HepG2 (cell line): ENCODE measurements around the gene SLCO4A1. TPM values are rescaled to one million over a fixed set of nuclear protein-coding genes. Genes with fewer than 3 reads are reported as not detected.
A peak's percentile ranks its signal among the peaks of the same experiment; 100 is the strongest.

Experiments
- CBFB ChIP-seq: sonication (generic); formaldehyde crosslinking; IDR thresholded peaks from 2 replicates; pipeline ENCODE4 v1.4.0; 2020; ENCODE audit warnings: missing genetic modification reagents
- HMGXB3 ChIP-seq: sonication (generic); formaldehyde crosslinking; IDR thresholded peaks from 2 replicates; pipeline ENCODE4 v1.4.0; 2020; ENCODE audit warnings: missing genetic modification reagents, borderline replicate concordance
- PHF5A ChIP-seq: IDR thresholded peaks from one replicate; pipeline ENCODE4 v1.6.1; 2018; ENCODE audit warnings: low read depth, missing genetic modification reagents; ENCODE audit not compliant: unreplicated experiment
- RFX5 ChIP-seq: IDR thresholded peaks from 2 replicates; pipeline ENCODE4 v1.6.1; 2011; ENCODE audit warnings: low read depth, low read length, improper control_type of control experiment
- RXRB ChIP-seq: IDR thresholded peaks from 2 replicates; pipeline ENCODE4 v1.6.1; 2016; ENCODE audit warnings: borderline replicate concordance, missing genetic modification reagents, missing compliant biosample characterization
- ZBTB7A ChIP-seq: sonication (generic); formaldehyde crosslinking; IDR thresholded peaks from 2 replicates; pipeline ENCODE4 v1.8.0; 2022; ENCODE audit warnings: mild to moderate bottlenecking, missing genetic modification reagents
- ZNF350 ChIP-seq: sonication (generic); formaldehyde crosslinking; IDR thresholded peaks from 2 replicates; pipeline ENCODE4 v1.4.0; 2020; ENCODE audit warnings: mild to moderate bottlenecking, low read depth, missing genetic modification reagents, borderline replicate concordance
- ZNF44 ChIP-seq: sonication (generic); formaldehyde crosslinking; IDR thresholded peaks from 2 replicates; pipeline ENCODE4 v1.5.1; 2020; ENCODE audit warnings: mild to moderate bottlenecking, missing genetic modification reagents
- ZNF720 ChIP-seq: sonication (generic); formaldehyde crosslinking; IDR thresholded peaks from 2 replicates; pipeline ENCODE4 v1.4.0; 2020; ENCODE audit warnings: missing genetic modification reagents
- ZNF737 ChIP-seq: sonication (generic); formaldehyde crosslinking; IDR thresholded peaks from 2 replicates; pipeline ENCODE4 v1.5.0; 2020; ENCODE audit warnings: missing genetic modification reagents, mild to moderate bottlenecking, borderline replicate concordance
- ZNF788 ChIP-seq: sonication (generic); formaldehyde crosslinking; IDR thresholded peaks from 2 replicates; pipeline ENCODE4 v1.5.0; 2020; ENCODE audit warnings: mild to moderate bottlenecking, missing genetic modification reagents, borderline replicate concordance
- polyA plus RNA-seq, 8 experiments: library from polyadenylated mRNA; depleted of rRNA in 3 of 8; stranded (reverse) in 7 of 8; unstranded in 1 of 8; fragments of >200 nt; fragmentation: Illumina TruSeq in 4 of 8; extraction: Trizol in 4 of 8; gene quantifications; 2 replicates each; pipeline versions ENCODE4 v1.2.1 to v1.2.3, GENCODE V29; 2011 to 2016; ENCODE audit warnings: low read depth in 4 of 8, missing spikeins in 1 of 8, mixed read lengths in 1 of 8; ENCODE audit not compliant: insufficient read depth in 1 of 8
- total RNA-seq, 5 experiments: library from RNA; depleted of rRNA; stranded (reverse); fragments of >200 nt; fragmentation: Illumina TruSeq; extraction: Trizol; gene quantifications; 2 replicates each; pipeline ENCODE4 v1.2.3, GENCODE V29; 2016; ENCODE audit warnings: low read depth in 1 of 5
- TF ChIP-seq, protein P1 (sequence below): IDR thresholded peaks from 2 replicates; pipeline ENCODE4 v1.6.1; 2016; ENCODE audit warnings: missing compliant biosample characterization, missing genetic modification reagents, borderline replicate concordance
- TF ChIP-seq, protein P2 (sequence below): sonication (generic); formaldehyde crosslinking; IDR thresholded peaks from 2 replicates; pipeline ENCODE4 v1.4.0; 2020; ENCODE audit warnings: mild to moderate bottlenecking, low read depth, missing genetic modification reagents
- TF ChIP-seq, protein P3 (sequence below): IDR thresholded peaks from 2 replicates; pipeline ENCODE4 v1.6.1; 2012; ENCODE audit warnings: inconsistent platforms
- TF ChIP-seq, protein P4 (sequence below): sonication (generic); formaldehyde crosslinking; IDR thresholded peaks from 2 replicates; pipeline ENCODE4 v1.4.0; 2020; ENCODE audit warnings: missing genetic modification reagents; ENCODE audit errors: not compliant biosample characterization
- TF ChIP-seq, protein P5 (sequence below): IDR thresholded peaks from 2 replicates; pipeline ENCODE4 v1.6.1; 2016; ENCODE audit warnings: missing compliant biosample characterization, missing genetic modification reagents, borderline replicate concordance

Gene SLCO4A1
- total and polyA plus RNA-seq, 2 of the 13 experiments (the other 11 are each of a cell fraction or from before 2014, with no cell fraction given) = 55.5 to 112 TPM

DNA sequence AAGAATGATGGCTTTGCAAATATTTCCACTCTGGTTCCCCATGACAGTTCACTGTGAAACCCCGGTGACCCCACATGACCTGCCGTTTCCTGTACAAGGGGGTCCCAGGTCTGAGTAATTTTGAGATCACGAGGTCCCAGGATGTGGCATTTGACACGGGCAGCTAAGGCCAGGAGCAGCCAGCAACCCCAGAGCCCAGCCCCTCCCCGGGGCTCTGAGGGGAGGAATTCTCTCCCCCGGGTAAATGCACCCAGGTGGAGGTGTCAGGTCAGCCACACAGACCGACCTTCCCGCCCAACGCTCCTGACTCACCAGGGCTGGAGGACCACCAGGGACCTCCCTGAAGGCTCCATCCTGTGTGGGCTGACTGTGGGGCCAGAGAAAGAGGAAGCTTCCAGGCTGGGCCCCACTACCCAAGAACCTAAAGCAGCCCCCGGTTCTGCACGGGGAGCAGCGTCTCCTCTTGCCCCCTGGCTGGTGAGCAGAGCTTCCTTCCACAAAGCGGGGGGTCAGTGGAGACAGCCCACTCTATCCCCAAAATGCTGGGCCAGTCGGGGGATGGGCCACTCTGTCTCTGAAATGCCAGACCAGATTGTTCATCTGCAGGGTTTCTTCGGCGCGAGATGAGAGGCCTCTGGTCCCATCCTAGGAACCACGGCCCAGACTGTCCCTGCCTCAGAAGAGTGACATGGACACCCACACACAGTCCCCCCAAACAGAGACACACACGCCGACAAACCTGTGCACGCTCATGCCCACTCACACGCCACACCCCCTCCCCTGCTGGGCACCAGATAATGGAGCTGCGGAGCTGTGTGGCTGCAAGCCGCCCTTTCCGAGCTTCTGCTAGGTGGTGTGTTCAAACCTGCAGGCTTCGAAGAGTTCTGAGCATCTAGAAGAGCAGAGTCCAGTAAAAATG is 23.4 kb upstream of the SLCO4A1 start (continued):
- TF ChIP-seq, protein P1, sequence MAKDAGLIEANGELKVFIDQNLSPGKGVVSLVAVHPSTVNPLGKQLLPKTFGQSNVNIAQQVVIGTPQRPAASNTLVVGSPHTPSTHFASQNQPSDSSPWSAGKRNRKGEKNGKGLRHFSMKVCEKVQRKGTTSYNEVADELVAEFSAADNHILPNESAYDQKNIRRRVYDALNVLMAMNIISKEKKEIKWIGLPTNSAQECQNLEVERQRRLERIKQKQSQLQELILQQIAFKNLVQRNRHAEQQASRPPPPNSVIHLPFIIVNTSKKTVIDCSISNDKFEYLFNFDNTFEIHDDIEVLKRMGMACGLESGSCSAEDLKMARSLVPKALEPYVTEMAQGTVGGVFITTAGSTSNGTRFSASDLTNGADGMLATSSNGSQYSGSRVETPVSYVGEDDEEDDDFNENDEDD = no peak
- TF ChIP-seq ZNF788 (no peak; the same call in 1 of the 2 replicates), ZNF44 (CRISPR knock-in tag) (no peak), ZBTB7A (CRISPR knock-in tag) (no peak), ZNF737 (CRISPR knock-in tag) (0 out of 2 replicates have a peak, but pooled peaks have one; percentile 41), RXRB (CRISPR knock-in tag) (peak; percentile 43; the same call in 1 of the 2 replicates), CBFB (CRISPR knock-in tag) (0 out of 2 replicates have a peak, but pooled peaks have one; percentile 13), RFX5 (no peak), ZNF350 (CRISPR knock-in tag) (0 out of 2 replicates have a peak, but pooled peaks have one; percentile 5), PHF5A (no peak), ZNF720 (CRISPR knock-in tag) (no peak), HMGXB3 (CRISPR knock-in tag) (no peak)
- TF ChIP-seq, protein P2, sequence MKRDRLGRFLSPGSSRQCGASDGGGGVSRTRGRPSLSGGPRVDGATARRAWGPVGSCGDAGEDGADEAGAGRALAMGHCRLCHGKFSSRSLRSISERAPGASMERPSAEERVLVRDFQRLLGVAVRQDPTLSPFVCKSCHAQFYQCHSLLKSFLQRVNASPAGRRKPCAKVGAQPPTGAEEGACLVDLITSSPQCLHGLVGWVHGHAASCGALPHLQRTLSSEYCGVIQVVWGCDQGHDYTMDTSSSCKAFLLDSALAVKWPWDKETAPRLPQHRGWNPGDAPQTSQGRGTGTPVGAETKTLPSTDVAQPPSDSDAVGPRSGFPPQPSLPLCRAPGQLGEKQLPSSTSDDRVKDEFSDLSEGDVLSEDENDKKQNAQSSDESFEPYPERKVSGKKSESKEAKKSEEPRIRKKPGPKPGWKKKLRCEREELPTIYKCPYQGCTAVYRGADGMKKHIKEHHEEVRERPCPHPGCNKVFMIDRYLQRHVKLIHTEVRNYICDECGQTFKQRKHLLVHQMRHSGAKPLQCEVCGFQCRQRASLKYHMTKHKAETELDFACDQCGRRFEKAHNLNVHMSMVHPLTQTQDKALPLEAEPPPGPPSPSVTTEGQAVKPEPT = no peak
- TF ChIP-seq, protein P3, sequence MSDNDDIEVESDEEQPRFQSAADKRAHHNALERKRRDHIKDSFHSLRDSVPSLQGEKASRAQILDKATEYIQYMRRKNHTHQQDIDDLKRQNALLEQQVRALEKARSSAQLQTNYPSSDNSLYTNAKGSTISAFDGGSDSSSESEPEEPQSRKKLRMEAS = 0 out of 2 replicates have a peak, but pooled peaks have one; percentile 11
- TF ChIP-seq, protein P4, sequence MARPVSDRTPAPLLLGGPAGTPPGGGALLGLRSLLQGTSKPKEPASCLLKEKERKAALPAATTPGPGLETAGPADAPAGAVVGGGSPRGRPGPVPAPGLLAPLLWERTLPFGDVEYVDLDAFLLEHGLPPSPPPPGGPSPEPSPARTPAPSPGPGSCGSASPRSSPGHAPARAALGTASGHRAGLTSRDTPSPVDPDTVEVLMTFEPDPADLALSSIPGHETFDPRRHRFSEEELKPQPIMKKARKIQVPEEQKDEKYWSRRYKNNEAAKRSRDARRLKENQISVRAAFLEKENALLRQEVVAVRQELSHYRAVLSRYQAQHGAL (CRISPR knock-in tag) = no peak
- TF ChIP-seq, protein P5, sequence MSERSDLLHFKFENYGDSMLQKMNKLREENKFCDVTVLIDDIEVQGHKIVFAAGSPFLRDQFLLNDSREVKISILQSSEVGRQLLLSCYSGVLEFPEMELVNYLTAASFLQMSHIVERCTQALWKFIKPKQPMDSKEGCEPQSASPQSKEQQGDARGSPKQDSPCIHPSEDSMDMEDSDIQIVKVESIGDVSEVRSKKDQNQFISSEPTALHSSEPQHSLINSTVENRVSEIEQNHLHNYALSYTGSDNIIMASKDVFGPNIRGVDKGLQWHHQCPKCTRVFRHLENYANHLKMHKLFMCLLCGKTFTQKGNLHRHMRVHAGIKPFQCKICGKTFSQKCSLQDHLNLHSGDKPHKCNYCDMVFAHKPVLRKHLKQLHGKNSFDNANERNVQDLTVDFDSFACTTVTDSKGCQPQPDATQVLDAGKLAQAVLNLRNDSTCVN (CRISPR knock-in tag) = no peak
